Right atrium auricular region (tissue), 2 donors: ENCODE data around the gene PIGH. TPM values are rescaled to one million over a fixed set of nuclear protein-coding genes. Genes with fewer than 3 reads are reported as not detected.

Experiments used
- DNase-seq: peaks from one replicate; pipeline ENCODE4 v3.0.0-alpha.2; 2019; ENCODE audit warnings: low spot score
- H3K27ac ChIP-seq, 2 donors: fragments of 200-600 bp; sonication (generic); 1 replicate in 1 of 2; 2 replicates in 1 of 2; pipeline ENCODE4 v1.5.1; 2016 to 2019
- H3K27me3 ChIP-seq, 2 donors: fragments of 200-600 bp; sonication (generic); one replicate each; pipeline versions ENCODE4 v1.5.1 to v1.6.0; 2017 to 2019
- H3K36me3 ChIP-seq: fragments of 200-600 bp; sonication (generic); one replicate; pipeline ENCODE4 v1.5.1; 2016
- H3K4me1 ChIP-seq, 2 donors: fragments of 200-600 bp; sonication (generic); one replicate each; pipeline versions ENCODE4 v1.5.1 to v1.6.0; 2017 to 2019
- H3K4me3 ChIP-seq, 2 donors: fragments of 200-600 bp; sonication (generic); 1 replicate in 1 of 2; 2 replicates in 1 of 2; pipeline ENCODE4 v1.5.1; 2017 to 2019; ENCODE audit warnings: mild to moderate bottlenecking in 1 of 2, moderate library complexity in 1 of 2
- H3K9me3 ChIP-seq, 2 donors: fragments of 200-600 bp; sonication (generic); one replicate each; pipeline ENCODE4 v1.5.1; 2019
- total RNA-seq, 2 donors: library from RNA; depleted of rRNA; stranded (reverse); fragments of >200 nt; gene quantifications; one replicate each; pipeline ENCODE4 v1.1.0, GENCODE V29; 2016
- TF ChIP-seq, protein P1 (sequence below), 2 donors: fragments of 200-600 bp; sonication (generic); IDR thresholded peaks; one replicate each; pipeline ENCODE4 v1.5.1; 2019; ENCODE audit warnings: antibody characterized with exemption in 2 of 2

Gene PIGH
- total RNA-seq, 2 donors from 2014 or later = 13.8 to 15.3 TPM

DNA sequence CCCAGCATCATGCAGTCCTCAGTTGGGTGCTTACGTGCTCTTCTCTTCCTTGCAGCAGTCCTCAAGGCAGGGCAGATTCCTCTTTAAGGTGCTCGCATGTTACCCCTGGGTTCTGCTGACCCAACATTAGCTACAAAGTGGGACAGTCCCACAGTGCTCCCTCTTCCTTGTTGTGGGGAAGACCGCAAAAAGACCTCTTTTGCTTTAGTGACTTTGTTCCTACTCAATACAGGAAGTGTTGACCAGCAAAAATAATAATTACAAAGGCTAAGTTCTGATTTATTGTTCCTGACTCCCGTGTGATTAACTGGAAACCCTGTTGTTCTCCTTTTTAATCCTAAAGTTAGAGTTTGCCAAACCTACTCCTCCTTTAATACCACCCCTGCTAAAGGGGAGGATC is 13.7 kb downstream of the PIGH start:
- Histone ChIP-seq H3K4me1 (no peaks in the 10 kb centered on the region), H3K9me3 (no peaks in the 10 kb centered on the region), H3K4me3 (no peak overlapping the region), H3K36me3 (peaks cover 30% of the 10 kb centered on the region), H3K27ac (no peak overlapping the region), H3K27me3 (no peaks in the 10 kb centered on the region)
- TF ChIP-seq, protein P1, sequence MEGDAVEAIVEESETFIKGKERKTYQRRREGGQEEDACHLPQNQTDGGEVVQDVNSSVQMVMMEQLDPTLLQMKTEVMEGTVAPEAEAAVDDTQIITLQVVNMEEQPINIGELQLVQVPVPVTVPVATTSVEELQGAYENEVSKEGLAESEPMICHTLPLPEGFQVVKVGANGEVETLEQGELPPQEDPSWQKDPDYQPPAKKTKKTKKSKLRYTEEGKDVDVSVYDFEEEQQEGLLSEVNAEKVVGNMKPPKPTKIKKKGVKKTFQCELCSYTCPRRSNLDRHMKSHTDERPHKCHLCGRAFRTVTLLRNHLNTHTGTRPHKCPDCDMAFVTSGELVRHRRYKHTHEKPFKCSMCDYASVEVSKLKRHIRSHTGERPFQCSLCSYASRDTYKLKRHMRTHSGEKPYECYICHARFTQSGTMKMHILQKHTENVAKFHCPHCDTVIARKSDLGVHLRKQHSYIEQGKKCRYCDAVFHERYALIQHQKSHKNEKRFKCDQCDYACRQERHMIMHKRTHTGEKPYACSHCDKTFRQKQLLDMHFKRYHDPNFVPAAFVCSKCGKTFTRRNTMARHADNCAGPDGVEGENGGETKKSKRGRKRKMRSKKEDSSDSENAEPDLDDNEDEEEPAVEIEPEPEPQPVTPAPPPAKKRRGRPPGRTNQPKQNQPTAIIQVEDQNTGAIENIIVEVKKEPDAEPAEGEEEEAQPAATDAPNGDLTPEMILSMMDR (IDR thresholded peaks at IDR 0.05) = no peak
- DNase-seq = no peak

GRCh38 chr14:67584978-67585377 is 15.1 kb downstream of the PIGH start:
- Histone ChIP-seq H3K27me3 (no peaks in the 10 kb centered on the region), H3K9me3 (no peaks in the 10 kb centered on the region), H3K36me3 (peaks cover 24% of the 10 kb centered on the region), H3K27ac (no peak overlapping the region), H3K4me1 (no peaks in the 10 kb centered on the region), H3K4me3 (no peak overlapping the region)
- TF ChIP-seq, protein P1 (IDR thresholded peaks at IDR 0.05) = no peak
- no peak for DNase-seq

- Histone ChIP-seq H3K27me3 (no peaks in the 10 kb centered on the region), H3K4me3 (no peak overlapping the region), H3K4me1 (no peaks in the 10 kb centered on the region), H3K9me3 (no peaks in the 10 kb centered on the region), H3K27ac (no peak overlapping the region), H3K36me3 (peaks cover 14% of the 10 kb centered on the region)
- DNase-seq = no peak
- TF ChIP-seq, protein P1 (IDR thresholded peaks at IDR 0.05) = peak; percentile 21 to 69
Observed at GRCh38 chr14:67583711-67584644, 16.1 kb downstream of the PIGH start.

GRCh38 chr14:67582061-67582460 is 18.0 kb downstream of the PIGH start:
- TF ChIP-seq, protein P1 (IDR thresholded peaks at IDR 0.05) = no peak
- Histone ChIP-seq H3K4me3 (no peak overlapping the region), H3K4me1 (no peaks in the 10 kb centered on the region), H3K27ac (no peak overlapping the region), H3K36me3 (no peaks in the 10 kb centered on the region), H3K27me3 (no peaks in the 10 kb centered on the region), H3K9me3 (no peaks in the 10 kb centered on the region)
- DNase-seq = no peak

DNA sequence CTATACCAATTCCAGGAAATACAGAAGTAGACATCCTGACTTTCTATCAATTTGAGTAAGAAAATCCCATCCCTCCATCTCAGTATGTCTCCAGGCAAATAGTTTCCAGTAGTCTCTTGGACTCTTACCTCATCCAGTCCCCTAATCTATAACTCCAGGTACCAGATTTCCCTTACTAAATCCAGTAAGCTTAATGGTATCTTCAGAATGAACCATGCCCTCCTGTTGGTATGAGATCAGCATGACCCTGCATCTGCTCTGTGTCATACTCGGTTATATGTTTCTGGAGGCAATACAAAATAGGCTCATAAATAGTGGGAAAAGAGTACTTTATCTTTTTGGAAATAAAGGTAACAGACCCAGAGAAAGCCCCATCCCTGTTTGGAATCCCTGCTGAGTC is 18.4 kb downstream of the PIGH start:
- no peaks in the 10 kb centered on the region for H3K27me3 ChIP-seq
- H3K4me1 ChIP-seq = no peaks in the 10 kb centered on the region
- no peaks in the 10 kb centered on the region for H3K36me3 ChIP-seq
- no peak for DNase-seq
- no peak overlapping the region for H3K27ac ChIP-seq
- TF ChIP-seq, protein P1 (IDR thresholded peaks at IDR 0.05) = no peak
- no peak overlapping the region for H3K4me3 ChIP-seq
- H3K9me3 ChIP-seq = no peaks in the 10 kb centered on the region
